ENCODE data around the gene TTC7B. TPM values are rescaled to one million over a fixed set of nuclear protein-coding genes. Genes with fewer than 3 reads are reported as not detected.

The TTC7B gene
- total and polyA plus RNA-seq, 2 experiments from 2014 or later: 7.9 to 28.6 TPM

DNA sequence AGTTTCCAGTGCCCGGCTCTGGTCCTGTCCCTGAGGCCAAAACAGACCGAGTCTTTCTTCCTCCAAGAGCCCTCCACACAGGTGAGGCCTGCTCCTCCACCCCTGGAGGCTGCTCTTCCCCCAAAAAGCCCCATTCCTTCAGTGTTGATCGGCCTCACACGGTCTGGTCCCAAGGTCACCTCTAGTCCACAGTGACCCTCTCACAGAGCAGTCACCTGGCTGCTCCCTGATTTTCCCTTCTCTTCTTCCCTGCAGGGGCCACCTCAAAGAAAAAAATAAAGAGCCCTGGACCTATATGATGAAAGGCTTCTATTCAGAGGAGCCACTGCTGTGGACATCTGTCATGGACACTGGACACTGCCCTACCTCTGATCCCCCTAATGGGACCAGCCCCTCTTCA lies 42.5 kb downstream of the TTC7B start:
- no peak for TF ChIP-seq ZNF114 (CRISPR knock-in tag; IDR thresholded peaks at IDR 0.05)
- no peak for TF ChIP-seq STAT1 (IDR thresholded peaks at IDR 0.05; ENCODE audit: unreplicated experiment)
- TF ChIP-seq, protein P1, sequence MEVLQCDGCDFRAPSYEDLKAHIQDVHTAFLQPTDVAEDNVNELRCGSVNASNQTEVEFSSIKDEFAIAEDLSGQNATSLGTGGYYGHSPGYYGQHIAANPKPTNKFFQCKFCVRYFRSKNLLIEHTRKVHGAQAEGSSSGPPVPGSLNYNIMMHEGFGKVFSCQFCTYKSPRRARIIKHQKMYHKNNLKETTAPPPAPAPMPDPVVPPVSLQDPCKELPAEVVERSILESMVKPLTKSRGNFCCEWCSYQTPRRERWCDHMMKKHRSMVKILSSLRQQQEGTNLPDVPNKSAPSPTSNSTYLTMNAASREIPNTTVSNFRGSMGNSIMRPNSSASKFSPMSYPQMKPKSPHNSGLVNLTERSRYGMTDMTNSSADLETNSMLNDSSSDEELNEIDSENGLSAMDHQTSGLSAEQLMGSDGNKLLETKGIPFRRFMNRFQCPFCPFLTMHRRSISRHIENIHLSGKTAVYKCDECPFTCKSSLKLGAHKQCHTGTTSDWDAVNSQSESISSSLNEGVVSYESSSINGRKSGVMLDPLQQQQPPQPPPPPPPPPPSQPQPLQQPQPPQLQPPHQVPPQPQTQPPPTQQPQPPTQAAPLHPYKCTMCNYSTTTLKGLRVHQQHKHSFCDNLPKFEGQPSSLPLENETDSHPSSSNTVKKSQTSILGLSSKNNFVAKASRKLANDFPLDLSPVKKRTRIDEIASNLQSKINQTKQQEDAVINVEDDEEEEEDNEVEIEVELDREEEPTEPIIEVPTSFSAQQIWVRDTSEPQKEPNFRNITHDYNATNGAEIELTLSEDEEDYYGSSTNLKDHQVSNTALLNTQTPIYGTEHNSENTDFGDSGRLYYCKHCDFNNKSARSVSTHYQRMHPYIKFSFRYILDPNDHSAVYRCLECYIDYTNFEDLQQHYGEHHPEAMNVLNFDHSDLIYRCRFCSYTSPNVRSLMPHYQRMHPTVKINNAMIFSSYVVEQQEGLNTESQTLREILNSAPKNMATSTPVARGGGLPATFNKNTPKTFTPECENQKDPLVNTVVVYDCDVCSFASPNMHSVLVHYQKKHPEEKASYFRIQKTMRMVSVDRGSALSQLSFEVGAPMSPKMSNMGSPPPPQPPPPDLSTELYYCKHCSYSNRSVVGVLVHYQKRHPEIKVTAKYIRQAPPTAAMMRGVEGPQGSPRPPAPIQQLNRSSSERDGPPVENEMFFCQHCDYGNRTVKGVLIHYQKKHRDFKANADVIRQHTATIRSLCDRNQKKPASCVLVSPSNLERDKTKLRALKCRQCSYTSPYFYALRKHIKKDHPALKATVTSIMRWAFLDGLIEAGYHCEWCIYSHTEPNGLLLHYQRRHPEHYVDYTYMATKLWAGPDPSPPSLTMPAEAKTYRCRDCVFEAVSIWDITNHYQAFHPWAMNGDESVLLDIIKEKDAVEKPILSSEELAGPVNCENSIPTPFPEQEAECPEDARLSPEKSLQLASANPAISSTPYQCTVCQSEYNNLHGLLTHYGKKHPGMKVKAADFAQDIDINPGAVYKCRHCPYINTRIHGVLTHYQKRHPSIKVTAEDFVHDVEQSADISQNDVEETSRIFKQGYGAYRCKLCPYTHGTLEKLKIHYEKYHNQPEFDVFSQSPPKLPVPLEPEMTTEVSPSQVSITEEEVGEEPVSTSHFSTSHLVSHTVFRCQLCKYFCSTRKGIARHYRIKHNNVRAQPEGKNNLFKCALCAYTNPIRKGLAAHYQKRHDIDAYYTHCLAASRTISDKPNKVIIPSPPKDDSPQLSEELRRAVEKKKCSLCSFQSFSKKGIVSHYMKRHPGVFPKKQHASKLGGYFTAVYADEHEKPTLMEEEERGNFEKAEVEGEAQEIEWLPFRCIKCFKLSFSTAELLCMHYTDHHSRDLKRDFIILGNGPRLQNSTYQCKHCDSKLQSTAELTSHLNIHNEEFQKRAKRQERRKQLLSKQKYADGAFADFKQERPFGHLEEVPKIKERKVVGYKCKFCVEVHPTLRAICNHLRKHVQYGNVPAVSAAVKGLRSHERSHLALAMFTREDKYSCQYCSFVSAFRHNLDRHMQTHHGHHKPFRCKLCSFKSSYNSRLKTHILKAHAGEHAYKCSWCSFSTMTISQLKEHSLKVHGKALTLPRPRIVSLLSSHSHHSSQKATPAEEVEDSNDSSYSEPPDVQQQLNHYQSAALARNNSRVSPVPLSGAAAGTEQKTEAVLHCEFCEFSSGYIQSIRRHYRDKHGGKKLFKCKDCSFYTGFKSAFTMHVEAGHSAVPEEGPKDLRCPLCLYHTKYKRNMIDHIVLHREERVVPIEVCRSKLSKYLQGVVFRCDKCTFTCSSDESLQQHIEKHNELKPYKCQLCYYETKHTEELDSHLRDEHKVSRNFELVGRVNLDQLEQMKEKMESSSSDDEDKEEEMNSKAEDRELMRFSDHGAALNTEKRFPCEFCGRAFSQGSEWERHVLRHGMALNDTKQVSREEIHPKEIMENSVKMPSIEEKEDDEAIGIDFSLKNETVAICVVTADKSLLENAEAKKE (CRISPR knock-in tag; IDR thresholded peaks at IDR 0.05): no peak
- TF ChIP-seq JUNB (IDR thresholded peaks at IDR 0.05; ENCODE audit: unreplicated experiment): no peak
- no peak for TF ChIP-seq CREB1 (CRISPR knock-in tag; IDR thresholded peaks at IDR 0.05; ENCODE audit: low read depth)
- TF ChIP-seq, protein P2, sequence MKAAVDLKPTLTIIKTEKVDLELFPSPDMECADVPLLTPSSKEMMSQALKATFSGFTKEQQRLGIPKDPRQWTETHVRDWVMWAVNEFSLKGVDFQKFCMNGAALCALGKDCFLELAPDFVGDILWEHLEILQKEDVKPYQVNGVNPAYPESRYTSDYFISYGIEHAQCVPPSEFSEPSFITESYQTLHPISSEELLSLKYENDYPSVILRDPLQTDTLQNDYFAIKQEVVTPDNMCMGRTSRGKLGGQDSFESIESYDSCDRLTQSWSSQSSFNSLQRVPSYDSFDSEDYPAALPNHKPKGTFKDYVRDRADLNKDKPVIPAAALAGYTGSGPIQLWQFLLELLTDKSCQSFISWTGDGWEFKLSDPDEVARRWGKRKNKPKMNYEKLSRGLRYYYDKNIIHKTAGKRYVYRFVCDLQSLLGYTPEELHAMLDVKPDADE (IDR thresholded peaks at IDR 0.05): no peak
- TF ChIP-seq, protein P3, sequence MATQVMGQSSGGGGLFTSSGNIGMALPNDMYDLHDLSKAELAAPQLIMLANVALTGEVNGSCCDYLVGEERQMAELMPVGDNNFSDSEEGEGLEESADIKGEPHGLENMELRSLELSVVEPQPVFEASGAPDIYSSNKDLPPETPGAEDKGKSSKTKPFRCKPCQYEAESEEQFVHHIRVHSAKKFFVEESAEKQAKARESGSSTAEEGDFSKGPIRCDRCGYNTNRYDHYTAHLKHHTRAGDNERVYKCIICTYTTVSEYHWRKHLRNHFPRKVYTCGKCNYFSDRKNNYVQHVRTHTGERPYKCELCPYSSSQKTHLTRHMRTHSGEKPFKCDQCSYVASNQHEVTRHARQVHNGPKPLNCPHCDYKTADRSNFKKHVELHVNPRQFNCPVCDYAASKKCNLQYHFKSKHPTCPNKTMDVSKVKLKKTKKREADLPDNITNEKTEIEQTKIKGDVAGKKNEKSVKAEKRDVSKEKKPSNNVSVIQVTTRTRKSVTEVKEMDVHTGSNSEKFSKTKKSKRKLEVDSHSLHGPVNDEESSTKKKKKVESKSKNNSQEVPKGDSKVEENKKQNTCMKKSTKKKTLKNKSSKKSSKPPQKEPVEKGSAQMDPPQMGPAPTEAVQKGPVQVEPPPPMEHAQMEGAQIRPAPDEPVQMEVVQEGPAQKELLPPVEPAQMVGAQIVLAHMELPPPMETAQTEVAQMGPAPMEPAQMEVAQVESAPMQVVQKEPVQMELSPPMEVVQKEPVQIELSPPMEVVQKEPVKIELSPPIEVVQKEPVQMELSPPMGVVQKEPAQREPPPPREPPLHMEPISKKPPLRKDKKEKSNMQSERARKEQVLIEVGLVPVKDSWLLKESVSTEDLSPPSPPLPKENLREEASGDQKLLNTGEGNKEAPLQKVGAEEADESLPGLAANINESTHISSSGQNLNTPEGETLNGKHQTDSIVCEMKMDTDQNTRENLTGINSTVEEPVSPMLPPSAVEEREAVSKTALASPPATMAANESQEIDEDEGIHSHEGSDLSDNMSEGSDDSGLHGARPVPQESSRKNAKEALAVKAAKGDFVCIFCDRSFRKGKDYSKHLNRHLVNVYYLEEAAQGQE (IDR thresholded peaks at IDR 0.05; ENCODE audit: unreplicated experiment): no peak
- TF ChIP-seq NANOG (IDR thresholded peaks at IDR 0.05; ENCODE audit: borderline replicate concordance): no peak
- no peak for TF ChIP-seq POLR2AphosphoS5 (IDR thresholded peaks at IDR 0.05; ENCODE audit: low read depth)
- no peak for TF ChIP-seq EZH2phosphoT487 (IDR thresholded peaks at IDR 0.05; ENCODE audit: unreplicated experiment)
- TF ChIP-seq, protein P4, sequence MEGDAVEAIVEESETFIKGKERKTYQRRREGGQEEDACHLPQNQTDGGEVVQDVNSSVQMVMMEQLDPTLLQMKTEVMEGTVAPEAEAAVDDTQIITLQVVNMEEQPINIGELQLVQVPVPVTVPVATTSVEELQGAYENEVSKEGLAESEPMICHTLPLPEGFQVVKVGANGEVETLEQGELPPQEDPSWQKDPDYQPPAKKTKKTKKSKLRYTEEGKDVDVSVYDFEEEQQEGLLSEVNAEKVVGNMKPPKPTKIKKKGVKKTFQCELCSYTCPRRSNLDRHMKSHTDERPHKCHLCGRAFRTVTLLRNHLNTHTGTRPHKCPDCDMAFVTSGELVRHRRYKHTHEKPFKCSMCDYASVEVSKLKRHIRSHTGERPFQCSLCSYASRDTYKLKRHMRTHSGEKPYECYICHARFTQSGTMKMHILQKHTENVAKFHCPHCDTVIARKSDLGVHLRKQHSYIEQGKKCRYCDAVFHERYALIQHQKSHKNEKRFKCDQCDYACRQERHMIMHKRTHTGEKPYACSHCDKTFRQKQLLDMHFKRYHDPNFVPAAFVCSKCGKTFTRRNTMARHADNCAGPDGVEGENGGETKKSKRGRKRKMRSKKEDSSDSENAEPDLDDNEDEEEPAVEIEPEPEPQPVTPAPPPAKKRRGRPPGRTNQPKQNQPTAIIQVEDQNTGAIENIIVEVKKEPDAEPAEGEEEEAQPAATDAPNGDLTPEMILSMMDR (conservative IDR thresholded peaks at IDR 0.05; ENCODE audit: low read depth in 2 of 2): no peak
- no peak for TF ChIP-seq EZH2 (IDR thresholded peaks at IDR 0.05; ENCODE audit: low read depth, unreplicated experiment)
- no peak for TF ChIP-seq ZNF331 (CRISPR knock-in tag; IDR thresholded peaks at IDR 0.05; ENCODE audit: low read depth)
- Histone ChIP-seq H2AFZ (no peak overlapping the region), H3K4me3 (no peak overlapping the region), H4K20me1 (replicated peaks; ENCODE audit: insufficient read depth) (no peaks in the 10 kb centered on the region), H3K36me3 (ENCODE audit: insufficient read depth) (no peaks in the 10 kb centered on the region), H3F3A (replicated peaks; ENCODE audit: low read depth) (no peaks in the 10 kb centered on the region), H3K4me1 (ENCODE audit: insufficient read depth) (no peaks in the 10 kb centered on the region), H3K9me2 (ENCODE audit: insufficient read depth) (no peaks in the 10 kb centered on the region), H3K79me2 (replicated peaks; ENCODE audit: insufficient read depth) (no peaks in the 10 kb centered on the region), H3K27me3 (ENCODE audit: insufficient read depth) (no peaks in the 10 kb centered on the region), H3K27ac (ENCODE audit: low read depth) (no peak overlapping the region), H3K4me2 (no peak overlapping the region)
- peaks cover 2% of the 10 kb centered on the region; the same call in 2 of the 3 replicates for H3K36me3 Mint-ChIP-seq (ENCODE audit: low read depth)
- H3K4me1 Mint-ChIP-seq: no peaks in the 10 kb centered on the region
- peak overlapping the region; percentile 68 for H3K27ac Mint-ChIP-seq
- DNase-seq (ENCODE audit: low spot score): no peak
- peaks cover 4% of the 10 kb centered on the region for H3K27me3 Mint-ChIP-seq (ENCODE audit: insufficient read depth, low read depth, poor library complexity)
- H3K4me3 Mint-ChIP-seq: no peak overlapping the region
- ATAC-seq: no peak
- no peaks in the 10 kb centered on the region for H3K9me3 Mint-ChIP-seq

All from GM23338 (cell line).